Neural cell (in vitro differentiated cells): ENCODE data around the gene CTDSP2.

Experiments
- POLR2AphosphoS5 ChIP-seq: IDR thresholded peaks from 2 replicates; pipeline ENCODE4 v1.6.1; 2012
- TF ChIP-seq, protein P1 (sequence below): fragments of 450-650 bp; IDR thresholded peaks from 2 replicates; pipeline ENCODE4 v1.5.1; 2014; ENCODE audit warnings: antibody characterized with exemption, mild to moderate bottlenecking, moderate library complexity; ENCODE audit not compliant: poor library complexity, severe bottlenecking
- TF ChIP-seq, protein P2 (sequence below): IDR thresholded peaks from 2 replicates; pipeline ENCODE4 v1.6.1; 2012; ENCODE audit warnings: borderline replicate concordance

DNA sequence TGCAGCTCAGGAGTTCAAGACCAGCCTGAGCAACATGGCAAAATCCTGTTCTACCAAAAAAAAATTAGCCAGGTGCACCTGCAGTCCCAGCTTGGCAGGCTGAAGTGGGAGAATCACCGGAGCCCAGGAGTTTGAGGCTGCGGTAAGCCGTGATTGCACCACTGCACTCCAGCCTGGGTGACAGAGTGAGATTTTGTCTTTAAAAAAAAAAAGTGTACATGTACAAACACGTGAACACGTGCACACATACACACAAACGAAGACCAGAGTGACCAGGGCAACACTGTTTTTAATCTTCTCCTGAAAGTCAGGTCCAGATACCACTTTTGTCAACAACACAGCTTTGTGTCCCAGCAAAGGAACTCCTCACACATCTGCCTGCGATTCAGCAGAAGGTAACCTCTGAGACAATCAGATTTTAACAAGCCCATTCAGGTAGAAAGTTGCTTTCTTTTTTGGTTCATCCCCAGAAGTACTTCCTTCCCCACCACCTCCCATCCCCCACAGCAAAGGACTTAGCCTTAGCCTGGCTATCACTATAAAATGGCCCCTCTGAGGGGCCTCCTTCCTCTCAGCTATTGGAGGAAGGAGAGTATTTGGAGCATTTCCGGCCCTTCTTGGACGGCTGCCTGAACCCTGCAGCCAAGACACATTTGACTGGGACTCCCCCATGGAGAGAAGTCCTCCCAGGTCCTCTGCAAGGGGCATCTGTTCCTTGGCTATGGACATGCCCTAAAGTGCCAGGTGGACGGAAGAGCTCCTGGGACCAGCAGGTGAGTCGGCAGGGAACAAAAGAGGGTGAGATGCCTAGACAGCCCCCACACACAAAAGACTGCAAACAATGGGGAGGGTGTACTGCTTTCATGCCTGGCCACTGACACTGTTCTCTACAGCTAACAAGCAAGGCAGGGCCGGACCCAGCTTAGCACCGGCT lies 9.8 kb downstream of the CTDSP2 start:
- TF ChIP-seq, protein P1, sequence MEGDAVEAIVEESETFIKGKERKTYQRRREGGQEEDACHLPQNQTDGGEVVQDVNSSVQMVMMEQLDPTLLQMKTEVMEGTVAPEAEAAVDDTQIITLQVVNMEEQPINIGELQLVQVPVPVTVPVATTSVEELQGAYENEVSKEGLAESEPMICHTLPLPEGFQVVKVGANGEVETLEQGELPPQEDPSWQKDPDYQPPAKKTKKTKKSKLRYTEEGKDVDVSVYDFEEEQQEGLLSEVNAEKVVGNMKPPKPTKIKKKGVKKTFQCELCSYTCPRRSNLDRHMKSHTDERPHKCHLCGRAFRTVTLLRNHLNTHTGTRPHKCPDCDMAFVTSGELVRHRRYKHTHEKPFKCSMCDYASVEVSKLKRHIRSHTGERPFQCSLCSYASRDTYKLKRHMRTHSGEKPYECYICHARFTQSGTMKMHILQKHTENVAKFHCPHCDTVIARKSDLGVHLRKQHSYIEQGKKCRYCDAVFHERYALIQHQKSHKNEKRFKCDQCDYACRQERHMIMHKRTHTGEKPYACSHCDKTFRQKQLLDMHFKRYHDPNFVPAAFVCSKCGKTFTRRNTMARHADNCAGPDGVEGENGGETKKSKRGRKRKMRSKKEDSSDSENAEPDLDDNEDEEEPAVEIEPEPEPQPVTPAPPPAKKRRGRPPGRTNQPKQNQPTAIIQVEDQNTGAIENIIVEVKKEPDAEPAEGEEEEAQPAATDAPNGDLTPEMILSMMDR = no peak
- TF ChIP-seq, protein P2, sequence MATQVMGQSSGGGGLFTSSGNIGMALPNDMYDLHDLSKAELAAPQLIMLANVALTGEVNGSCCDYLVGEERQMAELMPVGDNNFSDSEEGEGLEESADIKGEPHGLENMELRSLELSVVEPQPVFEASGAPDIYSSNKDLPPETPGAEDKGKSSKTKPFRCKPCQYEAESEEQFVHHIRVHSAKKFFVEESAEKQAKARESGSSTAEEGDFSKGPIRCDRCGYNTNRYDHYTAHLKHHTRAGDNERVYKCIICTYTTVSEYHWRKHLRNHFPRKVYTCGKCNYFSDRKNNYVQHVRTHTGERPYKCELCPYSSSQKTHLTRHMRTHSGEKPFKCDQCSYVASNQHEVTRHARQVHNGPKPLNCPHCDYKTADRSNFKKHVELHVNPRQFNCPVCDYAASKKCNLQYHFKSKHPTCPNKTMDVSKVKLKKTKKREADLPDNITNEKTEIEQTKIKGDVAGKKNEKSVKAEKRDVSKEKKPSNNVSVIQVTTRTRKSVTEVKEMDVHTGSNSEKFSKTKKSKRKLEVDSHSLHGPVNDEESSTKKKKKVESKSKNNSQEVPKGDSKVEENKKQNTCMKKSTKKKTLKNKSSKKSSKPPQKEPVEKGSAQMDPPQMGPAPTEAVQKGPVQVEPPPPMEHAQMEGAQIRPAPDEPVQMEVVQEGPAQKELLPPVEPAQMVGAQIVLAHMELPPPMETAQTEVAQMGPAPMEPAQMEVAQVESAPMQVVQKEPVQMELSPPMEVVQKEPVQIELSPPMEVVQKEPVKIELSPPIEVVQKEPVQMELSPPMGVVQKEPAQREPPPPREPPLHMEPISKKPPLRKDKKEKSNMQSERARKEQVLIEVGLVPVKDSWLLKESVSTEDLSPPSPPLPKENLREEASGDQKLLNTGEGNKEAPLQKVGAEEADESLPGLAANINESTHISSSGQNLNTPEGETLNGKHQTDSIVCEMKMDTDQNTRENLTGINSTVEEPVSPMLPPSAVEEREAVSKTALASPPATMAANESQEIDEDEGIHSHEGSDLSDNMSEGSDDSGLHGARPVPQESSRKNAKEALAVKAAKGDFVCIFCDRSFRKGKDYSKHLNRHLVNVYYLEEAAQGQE = no peak
- TF ChIP-seq POLR2AphosphoS5 = no peak
